SU-DHL-6 (cell line): ENCODE measurements around the gene SLC37A2.

Experiments
- H2AFZ ChIP-seq: fragments of 200-600 bp; sonication (generic); 2 replicates; pipeline ENCODE4 v1.6.1; 2014; ENCODE audit warnings: low read depth, mild to moderate bottlenecking, moderate library complexity, mixed read lengths, antibody characterized with exemption, low read length; ENCODE audit not compliant: severe bottlenecking
- H3F3A ChIP-seq: fragments of 200-600 bp; shearing (Covaris generic); 2 replicates; pipeline ENCODE4 v1.6.0; 2016; ENCODE audit warnings: antibody characterized with exemption, mild to moderate bottlenecking; ENCODE audit not compliant: insufficient read depth
- H3K27ac ChIP-seq: fragments of 200-600 bp; sonication (generic); 2 replicates; pipeline ENCODE4 v1.5.1; 2016; ENCODE audit warnings: low read depth, mild to moderate bottlenecking, low read length, moderate library complexity, mixed read lengths
- H3K27me3 ChIP-seq: fragments of 200-600 bp; sonication (generic), shearing (Covaris generic); 2 replicates; pipeline ENCODE4 v1.6.0; 2014; ENCODE audit warnings: mild to moderate bottlenecking, low read length
- H3K36me3 ChIP-seq: fragments of 200-600 bp; sonication (generic); 2 replicates; pipeline ENCODE4 v1.6.1; 2014; ENCODE audit warnings: mild to moderate bottlenecking, low read length, mixed read lengths
- H3K4me2 ChIP-seq: fragments of 300-600, 200-600 bp; shearing (Covaris generic), sonication (generic); 2 replicates; pipeline ENCODE4 v1.6.0; 2014; ENCODE audit warnings: low read length, low read depth, mild to moderate bottlenecking; ENCODE audit not compliant: poor library complexity, severe bottlenecking
- H3K4me3 ChIP-seq: fragments of 200-600 bp; sonication (generic); 2 replicates; pipeline ENCODE4 v1.5.1; 2014; ENCODE audit warnings: antibody characterized with exemption, low read length, mild to moderate bottlenecking, mixed read lengths; ENCODE audit not compliant: insufficient read depth, poor library complexity, severe bottlenecking
- H3K79me2 ChIP-seq: fragments of 200-600 bp; sonication (generic); 2 replicates; pipeline ENCODE4 v1.6.1; 2014; ENCODE audit warnings: mild to moderate bottlenecking, low read length, moderate library complexity; ENCODE audit not compliant: insufficient read depth
- H3K9ac ChIP-seq: fragments of 200-600 bp; sonication (generic); 2 replicates; pipeline ENCODE4 v1.7.0; 2014; ENCODE audit warnings: mild to moderate bottlenecking, low read length
- H3K9me2 ChIP-seq: fragments of 200-600 bp; sonication (generic); replicated peaks from 2 replicates; pipeline ENCODE4 v1.6.1; 2014; ENCODE audit warnings: low read length; ENCODE audit not compliant: insufficient read depth
- H3K9me3 ChIP-seq: fragments of 200-600 bp; sonication (generic); 2 replicates; pipeline ENCODE4 v1.6.1; 2014; ENCODE audit warnings: low read length, mixed read lengths; ENCODE audit not compliant: insufficient read depth
- H4K20me1 ChIP-seq: fragments of 200-600 bp; sonication (generic); 2 replicates; pipeline ENCODE4 v1.6.1; 2014; ENCODE audit warnings: low read depth, mild to moderate bottlenecking, antibody characterized with exemption, low read length, moderate library complexity, mixed read lengths
- CTCF ChIP-seq: fragments of 200-600 bp; sonication (generic); IDR thresholded peaks from one replicate; pipeline ENCODE4 v1.5.1; 2017; ENCODE audit warnings: antibody characterized with exemption, mild to moderate bottlenecking, low read length, moderate library complexity; ENCODE audit not compliant: insufficient read depth, poor library complexity, severe bottlenecking
- EZH2phosphoT487 ChIP-seq: fragments of 200-600 bp; sonication (generic), shearing (Covaris generic); conservative IDR thresholded peaks from 2 replicates; pipeline ENCODE4 v1.6.1; 2018; ENCODE audit warnings: mild to moderate bottlenecking, antibody characterized with exemption, low read length, moderate library complexity, mixed read lengths

The SLC37A2 gene

GRCh38 chr11:125136001-125136400, 72.9 kb downstream of the SLC37A2 start:
- Histone ChIP-seq H3K36me3 (no peaks in the 10 kb centered on the region), H2AFZ (no peak overlapping the region), H3K9me2 (no peaks in the 10 kb centered on the region), H3K4me2 (no peak overlapping the region), H3K27ac (no peak overlapping the region), H3K27me3 (no peaks in the 10 kb centered on the region), H4K20me1 (no peaks in the 10 kb centered on the region), H3K9me3 (no peaks in the 10 kb centered on the region), H3K79me2 (no peaks in the 10 kb centered on the region), H3K9ac (no peak overlapping the region), H3F3A (no peaks in the 10 kb centered on the region), H3K4me3 (no peak overlapping the region)
- no peak for TF ChIP-seq CTCF
- TF ChIP-seq EZH2phosphoT487 = no peak

GRCh38 chr11:125138966-125139365, 75.9 kb downstream of the SLC37A2 start:
- no peaks in the 10 kb centered on the region for H3K79me2 ChIP-seq
- no peak overlapping the region for H3K4me3 ChIP-seq
- H3F3A ChIP-seq = no peaks in the 10 kb centered on the region
- no peaks in the 10 kb centered on the region for H4K20me1 ChIP-seq
- H3K36me3 ChIP-seq = no peaks in the 10 kb centered on the region
- no peaks in the 10 kb centered on the region for H3K9me2 ChIP-seq
- H3K9ac ChIP-seq = no peak overlapping the region
- H3K27ac ChIP-seq = no peak overlapping the region
- H3K4me2 ChIP-seq = no peak overlapping the region
- no peaks in the 10 kb centered on the region for H3K27me3 ChIP-seq
- H3K9me3 ChIP-seq = no peaks in the 10 kb centered on the region
- H2AFZ ChIP-seq = no peak overlapping the region
- TF ChIP-seq EZH2phosphoT487 (no peak), CTCF (no peak)

- Histone ChIP-seq H3K9me3 (no peaks in the 10 kb centered on the region), H4K20me1 (no peaks in the 10 kb centered on the region), H3K4me2 (no peak overlapping the region)
Observed at GRCh38 chr11:125139778-125140177, 76.7 kb downstream of the SLC37A2 start.

More at GRCh38 chr11:125139778-125140177, 76.7 kb downstream of the SLC37A2 start:
- Histone ChIP-seq H3K27me3 (no peaks in the 10 kb centered on the region), H3K79me2 (no peaks in the 10 kb centered on the region), H2AFZ (no peak overlapping the region), H3K27ac (no peak overlapping the region), H3K4me3 (no peak overlapping the region), H3K36me3 (no peaks in the 10 kb centered on the region), H3K9ac (no peak overlapping the region), H3F3A (no peaks in the 10 kb centered on the region), H3K9me2 (no peaks in the 10 kb centered on the region)
- TF ChIP-seq EZH2phosphoT487 (no peak), CTCF (no peak)
